PC-3 (cell line): ENCODE measurements around the gene OPRD1. TPM values are rescaled to one million over a fixed set of nuclear protein-coding genes. Genes with fewer than 3 reads are reported as not detected.
A peak's percentile ranks its signal among the peaks of the same experiment; 100 is the strongest.

ENCODE experiments used
- ATAC-seq: fragments of 200-7000 bp; cut with Tn5 transposase; 2 replicates; pipeline ENCODE4 v1.9.1; 2020; ENCODE audit warnings: mild to moderate bottlenecking, moderate library complexity
- BruUV-seq: library from RNA; stranded (reverse); fragments of 400-500 nt; replicated peaks from 2 replicates; lab custom pipeline; 2021; lab: Mats Ljungman, UMichigan
- CTCF ChIA-PET: fragments of 300-600 bp; sonication (Branson Sonifier 250); formaldehyde crosslinking; loops from one replicate; lab custom pipeline; 2022; ENCODE audit warnings: antibody characterized with exemption; lab: Charles Lee
- POLR2A ChIA-PET: fragments of 300-600 bp; sonication (Branson Sonifier 250); formaldehyde crosslinking; loops from one replicate; lab custom pipeline; 2022; ENCODE audit warnings: antibody characterized with exemption; ENCODE audit not compliant: unreplicated experiment; lab: Charles Lee
- DNase-seq: peaks from one replicate; pipeline ENCODE4 v3.0.0-alpha.2; 2015
- H2AFZ ChIP-seq: fragments of 300-600 bp; sonication (generic); 2 replicates; pipeline ENCODE4 v1.6.0; 2016; ENCODE audit warnings: antibody characterized with exemption, low read length
- H3F3A ChIP-seq: fragments of 300-600 bp; sonication (generic); one replicate; pipeline ENCODE4 v1.6.0; 2017; ENCODE audit warnings: antibody characterized with exemption, low read length, control low read depth, mild to moderate bottlenecking; ENCODE audit not compliant: unreplicated experiment
- H3K27ac ChIP-seq: fragments of 300-600 bp; sonication (generic); 2 replicates; pipeline ENCODE4 v1.5.1; 2016; ENCODE audit warnings: mild to moderate bottlenecking, low read length
- H3K27me3 ChIP-seq: fragments of 300-600 bp; sonication (generic); 2 replicates; pipeline ENCODE4 v1.6.1; 2016; ENCODE audit warnings: low read length, mixed read lengths
- H3K36me3 ChIP-seq: fragments of 300-600 bp; sonication (generic); 2 replicates; pipeline ENCODE4 v1.6.1; 2016; ENCODE audit warnings: low read depth, mixed run types, low read length, mixed read lengths
- H3K4me1 ChIP-seq: fragments of 300-600 bp; sonication (generic); 2 replicates; pipeline ENCODE4 v1.5.1; 2016; ENCODE audit warnings: low read length; ENCODE audit not compliant: insufficient read depth
- H3K4me2 ChIP-seq: fragments of 300-600 bp; sonication (generic); 2 replicates; pipeline ENCODE4 v1.6.0; 2016; ENCODE audit warnings: low read length
- H3K4me3 ChIP-seq: fragments of 300-600 bp; sonication (generic); 2 replicates; pipeline ENCODE4 v1.5.1; 2016; ENCODE audit warnings: mild to moderate bottlenecking, low read length, mixed read lengths
- H3K79me2 ChIP-seq: fragments of 300-600 bp; sonication (generic); 2 replicates; pipeline ENCODE4 v1.6.1; 2017; ENCODE audit warnings: low read length, mixed read lengths
- H3K9ac ChIP-seq: fragments of 300-600 bp; sonication (generic); 2 replicates; pipeline ENCODE4 v1.6.0; 2016; ENCODE audit warnings: mild to moderate bottlenecking, low read length
- H3K9me2 ChIP-seq: fragments of 300-600 bp; sonication (generic); replicated peaks from 2 replicates; pipeline ENCODE4 v1.6.1; 2016; ENCODE audit warnings: mixed run types, low read length, mixed read lengths
- H3K9me3 ChIP-seq: fragments of 300-600 bp; sonication (generic); 2 replicates; pipeline ENCODE4 v1.6.1; 2016; ENCODE audit warnings: low read length, mixed read lengths
- H4K20me1 ChIP-seq: fragments of 300-600 bp; sonication (generic); 2 replicates; pipeline ENCODE4 v1.6.1; 2016; ENCODE audit warnings: low read length, mixed read lengths
- EZH2 ChIP-seq: fragments of 300-600 bp; sonication (generic); IDR thresholded peaks from one replicate; pipeline ENCODE4 v1.6.1; 2017; ENCODE audit warnings: antibody characterized with exemption, mild to moderate bottlenecking, low read length; ENCODE audit not compliant: unreplicated experiment
- EZH2phosphoT487 ChIP-seq: fragments of 300-600 bp; sonication (generic); IDR thresholded peaks from 2 replicates; pipeline ENCODE4 v1.6.1; 2018; ENCODE audit warnings: mild to moderate bottlenecking, antibody characterized with exemption, low read length, borderline replicate concordance
- intact Hi-C: fragments of 100-400 bp; cut with micrococcal nuclease; formaldehyde crosslinking; loops from 2 replicates; pipeline ENCODE4 v1.9.0; 2023
- total RNA-seq: library from RNA; depleted of rRNA; stranded (reverse); fragments of >200 nt; gene quantifications from 2 replicates; pipeline ENCODE4 v1.2.3, GENCODE V29; 2014
- TF ChIP-seq, protein P1 (sequence below): fragments of 300-600 bp; sonication (generic); conservative IDR thresholded peaks from 2 replicates; pipeline ENCODE4 v1.5.1; 2017; ENCODE audit warnings: antibody characterized with exemption, low read depth, mild to moderate bottlenecking, low read length

OPRD1 gene
- total RNA-seq, 1 experiment from 2014 or later: not detected

DNA sequence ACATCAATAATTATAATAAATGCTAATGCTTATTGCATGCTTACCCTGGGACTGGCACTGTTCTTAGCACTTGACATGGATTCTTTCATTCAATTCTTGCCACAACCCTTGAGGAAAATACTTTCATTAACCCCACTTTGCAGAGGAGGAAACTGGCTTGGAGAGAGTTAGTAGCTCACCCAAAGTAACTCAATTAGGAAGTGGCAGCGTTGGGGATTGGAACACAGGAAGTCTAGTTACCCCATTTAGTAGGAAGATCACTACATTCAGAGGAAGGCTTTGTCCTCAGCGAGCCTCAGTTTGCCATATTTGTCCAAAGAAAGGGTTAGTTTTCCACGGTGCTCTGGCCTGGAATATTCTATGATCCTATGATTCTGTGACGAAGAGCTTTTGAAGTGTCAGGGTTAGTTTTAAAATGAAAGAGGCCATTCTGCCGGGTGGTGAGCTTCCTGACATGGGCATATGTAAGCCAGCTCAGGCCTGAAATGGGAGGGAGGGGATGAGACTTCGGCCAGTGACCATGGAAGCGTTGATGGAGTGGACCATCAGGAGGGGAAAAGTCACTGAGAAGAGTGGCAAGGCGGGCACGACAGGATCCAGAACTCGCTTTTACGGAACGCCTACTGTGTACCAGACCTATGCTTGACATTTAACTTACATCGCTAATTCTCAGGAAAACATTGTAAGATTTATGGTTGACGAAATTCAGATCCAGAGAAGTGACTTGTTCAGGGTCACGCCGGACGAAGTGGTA lies 74.2 kb downstream of the OPRD1 start:
- CTCF ChIA-PET: no interaction called here
- intact Hi-C loops: loop anchor here (5.0 to 10.0 kb wide), 2 partner anchors 259 to 1821 kb away; no protein-coding TSS in a partner anchor

DNA sequence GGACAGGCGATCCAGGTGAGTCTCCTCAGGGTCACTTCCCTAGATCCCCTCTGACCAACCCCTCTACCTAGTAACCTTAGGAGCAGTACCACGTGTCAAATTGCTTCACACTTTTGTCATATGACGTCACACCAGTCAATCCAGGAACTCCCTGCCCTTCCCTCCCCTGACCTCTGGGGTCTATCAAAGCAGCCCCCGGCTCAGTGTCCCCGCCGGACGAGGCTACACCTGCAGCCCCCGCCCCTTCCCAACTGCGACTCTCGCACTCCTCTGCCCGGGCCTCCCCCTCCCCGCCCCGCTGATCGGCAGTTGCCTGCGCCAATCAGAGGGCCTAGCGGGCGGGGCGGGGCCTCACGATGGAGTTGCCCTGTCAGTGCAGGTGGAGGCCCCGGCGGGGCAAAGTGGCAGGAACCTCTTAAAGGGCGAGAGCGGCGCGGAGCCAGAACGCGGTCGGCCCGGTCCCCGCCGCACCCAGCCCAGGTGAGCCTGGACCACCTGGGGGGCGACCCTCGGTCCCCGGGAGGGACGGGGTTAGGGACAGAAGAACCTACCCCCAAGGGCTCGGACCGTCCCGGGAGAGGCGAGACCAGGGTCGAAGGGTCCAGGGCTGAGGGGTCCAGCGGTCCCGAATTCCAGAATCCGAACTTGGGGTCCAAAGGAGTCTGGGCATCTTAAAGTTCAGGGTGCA lies 74.9 kb downstream of the OPRD1 start:
- peaks cover 17% of the 10 kb centered on the region for H3K4me1 ChIP-seq
- H3K4me2 ChIP-seq: peak overlapping the region; percentile 97
- intact Hi-C loops: loop anchor here (5.0 to 10.0 kb wide), 2 partner anchors 258 to 1820 kb away; no protein-coding TSS in a partner anchor
- peak; percentile 92 for DNase-seq
- TF ChIP-seq EZH2phosphoT487: no peak
- no peak for TF ChIP-seq EZH2
- TF ChIP-seq, protein P1, sequence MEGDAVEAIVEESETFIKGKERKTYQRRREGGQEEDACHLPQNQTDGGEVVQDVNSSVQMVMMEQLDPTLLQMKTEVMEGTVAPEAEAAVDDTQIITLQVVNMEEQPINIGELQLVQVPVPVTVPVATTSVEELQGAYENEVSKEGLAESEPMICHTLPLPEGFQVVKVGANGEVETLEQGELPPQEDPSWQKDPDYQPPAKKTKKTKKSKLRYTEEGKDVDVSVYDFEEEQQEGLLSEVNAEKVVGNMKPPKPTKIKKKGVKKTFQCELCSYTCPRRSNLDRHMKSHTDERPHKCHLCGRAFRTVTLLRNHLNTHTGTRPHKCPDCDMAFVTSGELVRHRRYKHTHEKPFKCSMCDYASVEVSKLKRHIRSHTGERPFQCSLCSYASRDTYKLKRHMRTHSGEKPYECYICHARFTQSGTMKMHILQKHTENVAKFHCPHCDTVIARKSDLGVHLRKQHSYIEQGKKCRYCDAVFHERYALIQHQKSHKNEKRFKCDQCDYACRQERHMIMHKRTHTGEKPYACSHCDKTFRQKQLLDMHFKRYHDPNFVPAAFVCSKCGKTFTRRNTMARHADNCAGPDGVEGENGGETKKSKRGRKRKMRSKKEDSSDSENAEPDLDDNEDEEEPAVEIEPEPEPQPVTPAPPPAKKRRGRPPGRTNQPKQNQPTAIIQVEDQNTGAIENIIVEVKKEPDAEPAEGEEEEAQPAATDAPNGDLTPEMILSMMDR: no peak
- H2AFZ ChIP-seq: peak overlapping the region; percentile 96
- ATAC-seq: peak; percentile 73
- no peaks in the 10 kb centered on the region for H3K27me3 ChIP-seq
- H3K27ac ChIP-seq: no peak overlapping the region
- H3K79me2 ChIP-seq: peaks cover 11% of the 10 kb centered on the region
- no peaks in the 10 kb centered on the region for H4K20me1 ChIP-seq
- H3K9ac ChIP-seq: peak overlapping the region; percentile 80
- no peaks in the 10 kb centered on the region for H3K36me3 ChIP-seq
- BruUV-seq: no TSS peak
- peak overlapping the region; percentile 93 for H3K4me3 ChIP-seq
- ChIA-PET CTCF (no interaction called here), POLR2A (no interaction called here)
- H3F3A ChIP-seq: no peaks in the 10 kb centered on the region
- no peaks in the 10 kb centered on the region for H3K9me2 ChIP-seq
- no peaks in the 10 kb centered on the region for H3K9me3 ChIP-seq

More for the DNA sequence above, 74.2 kb downstream of the OPRD1 start:
- TF ChIP-seq EZH2 (no peak), EZH2phosphoT487 (no peak)
- TF ChIP-seq, protein P1: no peak
- BruUV-seq: no TSS peak
- Histone ChIP-seq H3K79me2 (peaks cover 11% of the 10 kb centered on the region), H3K9ac (no peak overlapping the region), H3K27me3 (no peaks in the 10 kb centered on the region), H4K20me1 (no peaks in the 10 kb centered on the region), H3K9me2 (no peaks in the 10 kb centered on the region), H3K4me1 (peaks cover 20% of the 10 kb centered on the region), H3F3A (no peaks in the 10 kb centered on the region), H3K36me3 (no peaks in the 10 kb centered on the region), H3K27ac (no peak overlapping the region), H3K4me3 (peak overlapping the region; percentile 93), H2AFZ (peak overlapping the region; percentile 96), H3K4me2 (peak overlapping the region; percentile 97), H3K9me3 (no peaks in the 10 kb centered on the region)
- ATAC-seq (no peak), DNase-seq (no peak)
- POLR2A ChIA-PET: interaction anchor here (0.5 kb wide), 1 partner anchor 150 kb away, joined by 3 read pairs; no protein-coding TSS in a partner anchor
